Daoy (cell line): ENCODE data around the gene MYO3B. TPM values are rescaled to one million over a fixed set of nuclear protein-coding genes. Genes with fewer than 3 reads are reported as not detected.
"Not testable (repeated sequence)": the region's sequence is repeated elsewhere in the genome, so short reads cannot be mapped to it uniquely, and the experiment has no call there.

Source experiments
- DNase-seq: peaks from one replicate; pipeline ENCODE4 v3.0.0-alpha.2; 2015; ENCODE audit warnings: low read depth
- total RNA-seq: library from RNA; depleted of rRNA; stranded (reverse); fragments of >200 nt; shearing (Covaris generic); gene quantifications from 2 replicates; pipeline ENCODE4 v1.2.3, GENCODE V29; 2014

Gene MYO3B
- total RNA-seq, 1 experiment from 2014 or later, result not detected

GRCh38 chr2:170639635-170640034, 461.7 kb downstream of the MYO3B start:
- no peak for DNase-seq

DNA sequence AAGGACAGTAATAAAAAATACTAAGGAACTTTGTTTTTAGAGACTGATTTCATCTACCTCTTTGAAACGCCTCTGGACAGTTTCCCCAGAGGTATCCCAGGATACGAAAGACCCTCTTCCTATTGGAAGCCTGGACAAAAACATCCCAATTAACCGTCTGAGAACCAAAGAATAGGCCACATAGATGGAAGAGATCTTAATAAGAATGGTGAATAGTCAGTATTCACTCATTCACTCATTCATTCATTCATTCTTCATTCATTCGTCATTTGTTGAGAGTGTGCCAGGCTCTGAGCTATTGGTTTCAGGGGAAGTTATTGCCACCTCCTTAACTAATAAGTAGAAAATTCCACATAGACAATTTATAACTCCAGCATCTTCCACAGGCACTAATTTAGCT, 464.0 kb downstream of the MYO3B start:
- DNase-seq, result no peak

DNA sequence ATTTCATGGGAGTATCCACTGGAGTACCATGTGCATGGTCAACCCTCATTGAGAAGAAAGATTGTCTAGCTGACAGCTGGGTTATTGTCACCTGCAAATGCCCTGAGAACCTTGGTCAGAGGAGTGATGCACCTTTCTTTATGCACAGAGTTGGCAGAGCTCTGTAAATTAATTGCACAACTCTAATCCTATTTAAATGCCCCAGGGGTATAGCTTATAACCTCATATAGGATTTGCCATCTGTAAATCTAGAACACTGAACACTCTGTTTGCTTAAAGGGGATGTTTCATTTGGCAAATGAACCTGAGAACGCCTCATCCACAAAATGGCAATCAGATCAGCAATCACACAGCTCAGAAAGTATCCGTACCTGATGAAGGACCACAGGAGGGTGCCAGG, 465.4 kb downstream of the MYO3B start:
- DNase-seq, result no peak

DNA sequence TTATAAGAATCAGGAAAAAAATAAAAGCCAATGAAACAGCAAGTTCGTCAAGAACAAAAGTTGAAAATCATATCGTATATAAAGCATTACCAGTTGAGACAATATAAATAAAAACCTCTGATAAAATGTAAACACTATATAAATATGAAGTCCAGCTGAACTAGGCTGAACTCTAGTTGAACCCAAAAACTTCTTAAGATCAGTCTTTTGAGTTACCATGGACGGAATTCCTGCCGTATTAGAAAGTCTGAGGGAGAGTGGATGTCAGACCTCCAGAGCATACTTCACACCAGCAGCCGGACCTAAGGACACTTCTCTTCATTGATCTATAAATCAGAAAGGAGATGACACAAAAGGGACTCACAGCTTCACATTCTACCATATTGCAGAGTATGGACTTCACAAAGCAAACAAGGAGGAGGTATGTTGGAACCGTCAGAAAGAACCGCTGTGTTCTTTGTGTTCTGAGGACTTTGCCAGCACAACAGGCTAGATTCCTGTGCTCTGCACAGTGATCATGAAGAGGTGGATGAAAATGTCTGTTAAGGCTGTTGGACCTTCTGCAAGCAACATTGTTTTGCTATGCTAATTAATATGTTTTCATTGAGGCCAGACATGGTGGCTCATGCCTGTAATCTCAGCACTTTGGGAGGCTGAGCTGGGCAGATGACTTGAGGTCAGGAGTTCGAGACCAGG, 469.9 kb downstream of the MYO3B start:
- DNase-seq, result no peak

DNA sequence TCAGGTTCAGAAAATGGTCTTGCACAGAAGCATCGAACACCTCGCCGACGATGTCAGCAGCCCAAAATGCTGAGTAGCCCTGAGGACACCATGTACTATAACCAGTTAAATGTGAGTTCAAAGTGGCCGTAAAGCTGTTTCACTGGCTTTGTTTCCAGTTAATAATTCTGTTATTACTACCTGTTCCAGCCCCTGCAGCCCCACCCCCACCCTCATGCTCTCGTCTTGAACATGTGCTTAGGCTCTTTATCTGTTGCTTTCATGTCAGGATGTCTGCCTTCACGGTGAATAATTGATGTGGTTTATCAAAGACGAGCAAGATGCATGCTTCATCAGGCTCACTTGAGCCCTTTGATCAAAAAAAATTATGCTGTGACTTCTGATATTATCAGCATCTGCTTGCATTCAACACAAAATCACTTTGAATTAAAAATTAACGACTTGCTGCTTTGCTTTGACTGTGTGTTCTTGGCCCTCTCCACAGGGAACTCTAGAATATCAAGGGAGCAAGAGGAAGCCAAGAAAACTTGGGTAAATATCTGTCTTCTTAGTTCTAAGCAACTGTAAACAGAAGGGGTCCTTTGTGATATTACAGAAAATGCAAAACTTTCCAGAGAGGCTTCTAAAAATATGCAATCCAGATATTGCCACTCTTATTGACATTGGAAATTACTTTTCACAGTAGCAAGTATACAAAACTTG, 473.8 kb downstream of the MYO3B start:
- no peak for DNase-seq

GRCh38 chr2:170652637-170653417, 474.9 kb downstream of the MYO3B start:
- no peak for DNase-seq

GRCh38 chr2:170656669-170657068, 478.7 kb downstream of the MYO3B start:
- no peak for DNase-seq

DNA sequence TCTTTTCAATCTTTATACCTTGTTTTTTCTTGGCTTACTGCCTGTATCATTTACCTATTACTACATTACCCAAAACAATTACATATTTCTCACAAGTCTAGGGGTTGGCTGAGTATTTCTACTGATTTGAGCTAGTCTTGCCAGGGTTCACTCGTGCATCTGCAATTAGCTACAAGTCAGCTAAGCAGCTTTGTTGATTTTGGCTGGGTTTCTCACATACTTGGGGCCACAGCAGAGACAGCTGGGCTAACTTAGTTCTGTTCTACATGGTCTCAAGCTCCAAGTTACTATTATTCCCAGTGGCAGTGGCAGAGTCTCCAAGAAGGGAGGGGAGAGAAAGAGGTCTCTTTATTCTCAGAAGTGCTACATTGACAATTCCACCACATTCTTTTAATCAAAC, 482.5 kb downstream of the MYO3B start:
- DNase-seq, result peak; percentile 29

DNA sequence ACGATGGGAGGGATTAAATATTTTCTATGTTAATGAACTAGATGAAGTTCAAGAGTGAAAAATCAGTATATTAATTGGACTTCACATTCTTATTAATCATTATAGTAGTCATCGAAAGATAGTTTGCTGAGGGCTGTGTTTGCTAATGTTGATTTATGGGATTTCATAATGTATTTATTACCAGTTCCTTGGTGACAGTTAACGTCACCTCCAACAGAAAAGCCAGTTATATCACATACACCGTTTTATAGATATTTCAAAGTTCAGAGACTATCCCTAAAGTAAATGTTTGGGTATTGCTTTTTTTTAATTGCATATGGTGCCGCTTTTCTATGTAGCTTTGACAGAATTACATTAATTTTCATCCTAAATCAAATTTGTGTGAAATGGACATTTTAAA, 487.8 kb downstream of the MYO3B start:
- DNase-seq, result no peak

DNA sequence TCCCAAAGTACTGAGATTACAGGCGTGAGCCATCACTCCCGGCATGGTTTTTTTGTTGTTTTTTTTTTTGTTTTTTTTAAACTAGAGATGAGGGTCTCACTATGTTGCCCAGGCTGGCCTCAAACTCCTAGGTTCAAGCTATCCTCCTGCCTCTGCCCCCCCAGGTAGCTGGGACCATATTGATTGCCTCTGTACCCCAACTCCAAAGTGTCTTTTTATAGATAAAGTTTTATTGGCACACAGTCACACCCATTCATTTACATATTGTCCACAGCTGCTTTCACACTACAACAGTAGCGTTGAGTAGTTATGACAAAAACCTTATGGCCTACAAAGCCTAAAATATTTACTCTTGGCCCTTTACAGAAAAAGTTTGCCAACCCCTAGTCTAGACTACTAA, 492.0 kb downstream of the MYO3B start:
- DNase-seq, result no peak

GRCh38 chr2:170670651-170671050, 492.7 kb downstream of the MYO3B start:
- DNase-seq, result no peak

DNA sequence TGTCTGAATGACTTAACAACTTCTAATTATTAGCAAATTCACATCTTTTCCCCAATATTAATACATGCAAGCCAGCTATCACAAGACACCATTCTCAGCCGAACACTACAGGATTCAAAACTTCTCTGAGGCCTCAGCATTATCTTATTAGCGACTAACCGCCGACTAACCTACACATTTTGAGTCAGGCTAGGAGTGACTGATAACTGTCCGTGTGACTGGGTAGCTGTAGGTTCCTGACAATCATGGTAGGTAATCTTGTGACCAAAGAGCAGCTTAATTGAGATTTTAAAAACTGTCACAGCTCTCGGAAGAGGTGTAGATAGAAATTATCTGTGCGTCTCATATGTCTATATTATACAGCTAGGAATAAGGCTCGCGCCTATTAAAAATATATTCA, 493.1 kb downstream of the MYO3B start:
- DNase-seq, result no peak

- DNase-seq, result not testable (repeated sequence)
Measured at GRCh38 chr2:170674282-170674681, 496.3 kb downstream of the MYO3B start.

GRCh38 chr2:170675701-170676100, 497.8 kb downstream of the MYO3B start:
- no peak for DNase-seq

DNA sequence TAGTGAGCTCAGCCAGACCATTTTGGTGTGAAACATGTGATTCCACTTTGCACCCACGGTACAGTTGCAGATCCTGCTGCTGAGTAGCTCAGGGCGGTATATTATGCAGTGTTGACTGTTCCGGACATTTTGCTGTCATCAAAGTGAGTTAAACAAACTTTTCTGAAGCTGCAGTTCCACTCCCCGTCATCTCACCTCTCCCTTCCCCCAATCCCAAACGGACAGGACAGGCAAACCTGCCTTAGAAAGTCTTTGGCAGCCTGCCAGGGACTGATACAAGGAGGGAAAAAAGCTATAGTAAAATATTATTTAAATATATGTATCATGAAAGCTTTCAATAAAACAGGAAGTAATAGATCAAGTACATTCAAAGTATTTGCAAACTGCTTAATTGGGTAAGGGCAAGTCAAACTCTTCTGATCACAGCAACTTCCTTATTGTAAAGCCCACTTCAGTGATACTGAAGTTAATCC, 501.7 kb downstream of the MYO3B start:
- no peak for DNase-seq

GRCh38 chr2:170680172-170680941, 502.4 kb downstream of the MYO3B start:
- no peak for DNase-seq

DNA sequence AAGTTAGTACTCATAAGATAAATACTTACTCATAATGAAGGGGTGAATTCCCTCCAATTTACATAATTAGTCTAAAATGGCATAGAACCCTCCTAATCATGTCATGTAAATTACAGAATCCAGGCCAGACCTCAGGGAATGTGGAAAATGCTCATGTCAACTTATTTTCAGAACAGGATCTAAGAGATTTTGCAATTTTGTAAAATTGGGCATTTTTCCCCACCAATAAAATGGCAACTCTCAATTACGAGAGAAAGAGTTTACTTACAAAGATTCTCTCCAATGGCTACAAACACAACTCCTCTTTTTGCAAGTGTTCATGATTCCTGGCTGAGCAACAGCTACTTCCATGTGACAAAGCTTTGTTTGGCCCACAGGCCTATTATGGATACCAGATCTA, 503.4 kb downstream of the MYO3B start:
- no peak for DNase-seq

DNA sequence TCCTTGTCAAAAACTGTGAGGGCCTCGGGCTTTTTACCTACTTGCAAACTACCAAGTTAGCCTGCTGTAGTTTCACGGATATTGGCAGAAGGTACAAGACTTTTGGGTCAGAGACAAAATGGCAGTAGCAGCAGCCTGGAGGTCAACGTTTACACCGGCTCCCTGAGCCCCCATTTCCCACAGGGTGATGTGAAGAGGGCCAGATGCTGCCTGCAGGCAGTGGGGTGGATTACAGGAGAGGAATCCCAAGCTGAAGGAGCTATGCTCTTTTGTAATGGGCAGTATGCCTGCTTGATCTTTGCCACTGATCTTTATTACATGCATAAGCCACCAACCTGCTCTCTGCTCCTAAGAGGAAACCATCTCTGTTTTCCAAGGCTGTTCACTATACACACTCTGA, 507.6 kb downstream of the MYO3B start:
- DNase-seq, result no peak

DNA sequence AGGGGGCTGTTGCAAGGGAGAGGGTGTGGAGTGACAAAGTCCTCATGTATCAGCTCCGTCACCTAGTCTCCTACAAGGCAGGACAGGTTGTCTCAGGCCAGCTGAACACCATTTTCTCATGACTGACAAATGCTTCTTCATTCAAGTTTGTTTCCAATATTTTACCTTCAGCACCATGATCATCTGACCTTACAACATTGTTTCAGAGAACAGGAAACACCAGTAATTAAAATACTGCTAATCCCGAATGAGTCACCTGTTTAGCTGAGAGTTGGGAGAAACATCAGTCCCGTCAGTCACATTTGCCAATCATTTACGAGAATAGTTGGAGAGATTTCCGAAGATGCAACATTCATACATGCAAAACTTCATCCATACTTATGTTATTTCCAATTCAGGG, 511.5 kb downstream of the MYO3B start:
- no peak for DNase-seq

- DNase-seq, result no peak
Measured at GRCh38 chr2:170690640-170691039, 512.7 kb downstream of the MYO3B start.

DNA sequence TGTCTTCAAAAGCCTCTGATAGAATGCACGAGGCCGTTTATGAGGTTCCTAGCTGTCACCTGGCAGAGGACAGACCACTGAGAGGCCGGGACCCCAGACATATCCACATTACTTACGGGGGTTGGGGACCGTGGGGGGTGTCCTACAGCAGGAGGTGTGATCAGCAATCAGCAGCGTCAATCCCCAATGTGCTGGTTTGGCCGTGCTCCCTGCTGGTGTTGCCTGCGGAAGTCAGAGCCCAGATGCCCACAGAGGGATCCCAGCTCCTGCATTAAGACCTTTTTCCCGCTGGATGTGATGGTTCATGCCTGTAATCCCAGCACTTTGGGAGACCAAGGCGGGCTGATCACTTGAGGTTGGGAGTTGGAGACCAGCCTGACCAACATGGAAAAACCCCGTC, 516.4 kb downstream of the MYO3B start:
- no peak for DNase-seq
